ENCODE data around the gene MPPE1. TPM values are rescaled to one million over a fixed set of nuclear protein-coding genes. Genes with fewer than 3 reads are reported as not detected.
A peak's percentile ranks its signal among the peaks of the same experiment; 100 is the strongest.
"Not testable (repeated sequence)": the region's sequence is repeated elsewhere in the genome, so short reads cannot be mapped to it uniquely, and the experiment has no call there.

Gene MPPE1
- total RNA-seq, 1 donor from 2014 or later: 29.4 TPM

GRCh38 chr18:11859282-11859830 lies 48.8 kb downstream of the MPPE1 start:
- H3K9me3 Mint-ChIP-seq (ENCODE audit: unreplicated experiment): no peaks in the 10 kb centered on the region
- no peak overlapping the region for H2AFZ ChIP-seq (ENCODE audit: low read depth, low read length)
- DNase-seq (ENCODE audit: low read depth) (no peak), FAIRE-seq (no peak)
- peak overlapping the region; percentile 80 for H3K9ac ChIP-seq (ENCODE audit: low read length)
- no peaks in the 10 kb centered on the region for H3K9me3 ChIP-seq (ENCODE audit: insufficient read depth, low read depth, low read length)
- peak overlapping the region; percentile 55 for H3K4me2 ChIP-seq (ENCODE audit: low read length)
- no peak overlapping the region for H3K4me3 ChIP-seq (ENCODE audit: insufficient read depth, low read depth, low read length)
- H3K4me1 Mint-ChIP-seq (ENCODE audit: low read depth, unreplicated experiment): peaks cover 47% of the 10 kb centered on the region
- no peaks in the 10 kb centered on the region for H4K20me1 ChIP-seq (ENCODE audit: insufficient read depth, low read length)
- no peaks in the 10 kb centered on the region for H3K27me3 ChIP-seq (ENCODE audit: insufficient read depth, low read length)
- no peaks in the 10 kb centered on the region for H3K36me3 ChIP-seq (ENCODE audit: insufficient read depth, low read length)
- no peaks in the 10 kb centered on the region for H3K36me3 Mint-ChIP-seq (ENCODE audit: low read depth, unreplicated experiment)
- peaks cover 41% of the 10 kb centered on the region for H3K4me1 ChIP-seq (ENCODE audit: insufficient read depth, low read length)
- peaks cover 10% of the 10 kb centered on the region for H3K79me2 ChIP-seq (ENCODE audit: insufficient read depth, low read length)
- H3K4me3 Mint-ChIP-seq (ENCODE audit: unreplicated experiment): peak overlapping the region; percentile 55
- H3K27ac ChIP-seq (ENCODE audit: low read depth, low read length): peak overlapping the region; percentile 98
- H3K27me3 Mint-ChIP-seq (ENCODE audit: low read depth, unreplicated experiment): no peaks in the 10 kb centered on the region
- TF ChIP-seq EZH2 (IDR thresholded peaks at IDR 0.05; ENCODE audit: insufficient read depth, low read length) (no peak), CTCF (IDR thresholded peaks at IDR 0.05; ENCODE audit: insufficient read depth, low read depth, low read length) (no peak)
- peak overlapping the region; percentile 98 for H3K27ac Mint-ChIP-seq (ENCODE audit: unreplicated experiment)

DNA sequence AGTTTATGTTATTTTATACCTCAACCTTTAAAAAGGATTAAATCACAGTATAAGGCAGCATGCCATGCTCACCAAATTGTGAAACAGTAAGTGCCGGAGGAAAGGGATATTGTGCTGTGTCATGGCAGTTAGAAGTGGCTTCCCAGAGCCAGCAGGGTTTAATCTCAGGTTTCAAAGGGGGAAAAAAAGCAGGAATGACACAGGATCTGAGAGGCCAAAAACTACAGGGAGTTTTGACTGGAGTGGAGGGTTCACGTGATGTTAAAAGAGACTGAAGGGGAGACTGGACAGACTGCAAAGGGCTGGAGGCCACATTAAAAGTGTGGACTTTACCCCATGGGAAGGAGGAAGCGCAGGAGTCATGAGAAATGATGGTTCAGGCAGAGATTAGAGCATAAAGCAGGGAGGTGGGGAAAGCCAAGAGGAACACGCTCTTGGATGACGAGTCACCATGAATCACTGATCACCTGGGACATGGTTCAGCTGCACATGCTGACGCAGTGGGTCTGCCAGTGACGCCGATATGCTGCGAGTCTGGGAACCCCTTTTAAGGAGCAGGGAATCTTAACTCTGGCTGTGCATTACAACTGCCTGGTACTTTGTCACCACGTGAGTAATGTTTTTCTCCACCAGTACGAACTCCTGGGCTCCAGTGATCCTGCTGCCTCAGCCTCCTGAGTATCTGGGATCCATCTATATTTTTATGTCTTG lies 50.8 kb downstream of the MPPE1 start:
- peaks cover 6% of the 10 kb centered on the region for H4K20me1 ChIP-seq (ENCODE audit: insufficient read depth, low read length)
- H3K4me1 Mint-ChIP-seq (ENCODE audit: low read depth, unreplicated experiment): peaks cover 52% of the 10 kb centered on the region
- peak overlapping the region; percentile 31 for H3K4me3 ChIP-seq (ENCODE audit: insufficient read depth, low read depth, low read length)
- peak overlapping the region; percentile 76 for H3K4me3 Mint-ChIP-seq (ENCODE audit: unreplicated experiment)
- no peaks in the 10 kb centered on the region for H3K9me3 ChIP-seq (ENCODE audit: insufficient read depth, low read depth, low read length)
- peak overlapping the region; percentile 98 for H3K27ac Mint-ChIP-seq (ENCODE audit: unreplicated experiment)
- H3K9me3 Mint-ChIP-seq (ENCODE audit: unreplicated experiment): no peaks in the 10 kb centered on the region
- TF ChIP-seq CTCF (IDR thresholded peaks at IDR 0.05; ENCODE audit: insufficient read depth, low read depth, low read length): no peak
- no peak for TF ChIP-seq EZH2 (IDR thresholded peaks at IDR 0.05; ENCODE audit: insufficient read depth, low read length)
- peak overlapping the region; percentile 98 for H3K27ac ChIP-seq (ENCODE audit: low read depth, low read length)
- no peaks in the 10 kb centered on the region for H3K27me3 Mint-ChIP-seq (ENCODE audit: low read depth, unreplicated experiment)
- no peaks in the 10 kb centered on the region for H3K27me3 ChIP-seq (ENCODE audit: insufficient read depth, low read length)
- peaks cover 41% of the 10 kb centered on the region for H3K4me1 ChIP-seq (ENCODE audit: insufficient read depth, low read length)
- H3K9ac ChIP-seq (ENCODE audit: low read length): peak overlapping the region; percentile 87
- H3K4me2 ChIP-seq (ENCODE audit: low read length): peak overlapping the region; percentile 81
- DNase-seq (ENCODE audit: low read depth): peak; percentile 100
- no peak overlapping the region for H2AFZ ChIP-seq (ENCODE audit: low read depth, low read length)
- peak; percentile 99 for FAIRE-seq
- peaks cover 29% of the 10 kb centered on the region for H3K79me2 ChIP-seq (ENCODE audit: insufficient read depth, low read length)
- H3K36me3 ChIP-seq (ENCODE audit: insufficient read depth, low read length): no peaks in the 10 kb centered on the region
- no peaks in the 10 kb centered on the region for H3K36me3 Mint-ChIP-seq (ENCODE audit: low read depth, unreplicated experiment)

DNA sequence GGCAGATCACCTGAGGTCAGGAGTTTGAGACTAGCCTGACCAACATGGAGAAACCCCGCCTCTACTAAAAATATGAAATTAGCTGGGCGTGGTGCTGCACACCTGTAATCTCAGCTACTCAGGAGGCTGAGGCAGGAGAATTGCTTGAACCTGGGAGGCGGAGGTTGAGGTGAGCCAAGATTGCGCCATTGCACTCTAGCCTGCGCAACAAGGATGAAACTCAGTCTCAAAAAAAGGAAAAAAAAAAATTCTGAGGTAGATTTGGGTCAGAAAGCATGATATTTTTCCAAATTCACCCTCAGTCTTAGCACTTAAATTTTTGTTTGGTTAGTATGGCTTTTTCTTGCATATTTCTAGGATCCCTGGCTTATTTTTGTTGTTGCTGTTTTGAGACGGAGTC lies 53.6 kb downstream of the MPPE1 start:
- DNase-seq (ENCODE audit: low read depth): not testable (repeated sequence)

More for the DNA sequence above, 53.6 kb downstream of the MPPE1 start:
- not testable (repeated sequence) for H3K4me3 Mint-ChIP-seq (ENCODE audit: unreplicated experiment); H3K9ac ChIP-seq (ENCODE audit: low read length); H3K27me3 ChIP-seq (ENCODE audit: insufficient read depth, low read length); H3K4me3 ChIP-seq (ENCODE audit: insufficient read depth, low read depth, low read length); H3K36me3 ChIP-seq (ENCODE audit: insufficient read depth, low read length); H3K27me3 Mint-ChIP-seq (ENCODE audit: low read depth, unreplicated experiment); H3K27ac ChIP-seq (ENCODE audit: low read depth, low read length); H3K27ac Mint-ChIP-seq (ENCODE audit: unreplicated experiment); FAIRE-seq; H3K4me2 ChIP-seq (ENCODE audit: low read length); H2AFZ ChIP-seq (ENCODE audit: low read depth, low read length); H3K9me3 ChIP-seq (ENCODE audit: insufficient read depth, low read depth, low read length); H3K9me3 Mint-ChIP-seq (ENCODE audit: unreplicated experiment); H4K20me1 ChIP-seq (ENCODE audit: insufficient read depth, low read length); H3K36me3 Mint-ChIP-seq (ENCODE audit: low read depth, unreplicated experiment)
- H3K79me2 ChIP-seq (ENCODE audit: insufficient read depth, low read length): peaks cover 41% of the 10 kb centered on the region
- H3K4me1 Mint-ChIP-seq (ENCODE audit: low read depth, unreplicated experiment): peaks cover 47% of the 10 kb centered on the region
- peaks cover 44% of the 10 kb centered on the region for H3K4me1 ChIP-seq (ENCODE audit: insufficient read depth, low read length)

Measured in astrocyte (in vitro differentiated cells and primary cell).